Ascending aorta (tissue), 2 donors: ENCODE results near the gene CFAP77. TPM values are rescaled to one million over a fixed set of nuclear protein-coding genes. Genes with fewer than 3 reads are reported as not detected.

ENCODE experiments used
- DNase-seq, 2 donors: peaks; one replicate each; pipeline ENCODE4 v3.0.0-alpha.2; 2019; ENCODE audit warnings: low spot score in 2 of 2
- H3K27ac ChIP-seq, 2 donors: fragments of 200-600 bp; sonication (generic); one replicate each; pipeline ENCODE4 v1.5.1; 2016 to 2017; ENCODE audit warnings: mild to moderate bottlenecking in 1 of 2
- H3K27me3 ChIP-seq: fragments of 200-600 bp; sonication (generic); one replicate; pipeline ENCODE4 v1.5.1; 2017
- H3K36me3 ChIP-seq, 2 donors: fragments of 200-600 bp; sonication (generic); one replicate each; pipeline ENCODE4 v1.5.1; 2016
- H3K4me1 ChIP-seq, 2 donors: fragments of 200-600 bp; sonication (generic); one replicate each; pipeline ENCODE4 v1.5.1; 2016 to 2017; ENCODE audit warnings: mild to moderate bottlenecking in 1 of 2
- H3K4me3 ChIP-seq, 2 donors: fragments of 200-600 bp; sonication (generic); one replicate each; pipeline ENCODE4 v1.5.1; 2016 to 2017; ENCODE audit warnings: mild to moderate bottlenecking in 1 of 2
- H3K9me3 ChIP-seq, 2 donors: fragments of 200-600 bp; sonication (generic); one replicate each; pipeline ENCODE4 v1.5.1; 2016
- intact Hi-C: fragments of 100-400 bp; cut with DNase I; formaldehyde crosslinking; loops from one replicate; pipeline ENCODE4 v1.15.1; 2023
- total RNA-seq: library from RNA; depleted of rRNA; stranded (reverse); fragments of >200 nt; gene quantifications from one replicate; pipeline ENCODE4 v1.1.0, GENCODE V29; 2016
- TF ChIP-seq, protein P1 (sequence below), 3 experiments: fragments of 200-600 bp in 2 of 3; fragments of 450-650 bp in 1 of 3; sonication (generic) in 2 of 3; IDR thresholded peaks; one replicate each; pipeline ENCODE4 v1.5.1; 2016 to 2019; ENCODE audit warnings: antibody characterized with exemption in 3 of 3, mild to moderate bottlenecking in 1 of 3, moderate library complexity in 1 of 3

The CFAP77 gene
- total RNA-seq, 1 donor from 2014 or later: not detected

DNA sequence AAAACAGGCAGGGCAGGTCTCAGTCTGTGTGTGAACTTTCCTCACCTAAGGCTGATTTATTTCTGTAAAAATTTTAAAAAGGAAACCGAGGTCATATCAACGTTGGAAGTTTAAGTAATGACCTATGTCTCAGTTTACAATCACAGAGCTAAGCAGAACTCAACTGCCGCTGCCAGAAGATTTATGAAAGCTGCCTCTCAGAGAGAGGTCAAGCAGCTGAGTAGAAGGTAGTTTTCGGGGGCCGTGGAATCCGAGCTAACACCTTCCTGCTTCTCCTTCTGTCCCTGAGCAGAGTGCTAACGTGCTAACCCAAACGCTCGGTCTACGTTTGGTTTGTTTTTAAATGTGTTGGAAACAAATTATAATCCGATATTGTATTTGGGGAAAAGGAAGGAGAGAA, 14.5 kb upstream of the CFAP77 start:
- no peak overlapping the region for H3K4me3 ChIP-seq
- TF ChIP-seq, protein P1, sequence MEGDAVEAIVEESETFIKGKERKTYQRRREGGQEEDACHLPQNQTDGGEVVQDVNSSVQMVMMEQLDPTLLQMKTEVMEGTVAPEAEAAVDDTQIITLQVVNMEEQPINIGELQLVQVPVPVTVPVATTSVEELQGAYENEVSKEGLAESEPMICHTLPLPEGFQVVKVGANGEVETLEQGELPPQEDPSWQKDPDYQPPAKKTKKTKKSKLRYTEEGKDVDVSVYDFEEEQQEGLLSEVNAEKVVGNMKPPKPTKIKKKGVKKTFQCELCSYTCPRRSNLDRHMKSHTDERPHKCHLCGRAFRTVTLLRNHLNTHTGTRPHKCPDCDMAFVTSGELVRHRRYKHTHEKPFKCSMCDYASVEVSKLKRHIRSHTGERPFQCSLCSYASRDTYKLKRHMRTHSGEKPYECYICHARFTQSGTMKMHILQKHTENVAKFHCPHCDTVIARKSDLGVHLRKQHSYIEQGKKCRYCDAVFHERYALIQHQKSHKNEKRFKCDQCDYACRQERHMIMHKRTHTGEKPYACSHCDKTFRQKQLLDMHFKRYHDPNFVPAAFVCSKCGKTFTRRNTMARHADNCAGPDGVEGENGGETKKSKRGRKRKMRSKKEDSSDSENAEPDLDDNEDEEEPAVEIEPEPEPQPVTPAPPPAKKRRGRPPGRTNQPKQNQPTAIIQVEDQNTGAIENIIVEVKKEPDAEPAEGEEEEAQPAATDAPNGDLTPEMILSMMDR (IDR thresholded peaks at IDR 0.05): no peak

DNA sequence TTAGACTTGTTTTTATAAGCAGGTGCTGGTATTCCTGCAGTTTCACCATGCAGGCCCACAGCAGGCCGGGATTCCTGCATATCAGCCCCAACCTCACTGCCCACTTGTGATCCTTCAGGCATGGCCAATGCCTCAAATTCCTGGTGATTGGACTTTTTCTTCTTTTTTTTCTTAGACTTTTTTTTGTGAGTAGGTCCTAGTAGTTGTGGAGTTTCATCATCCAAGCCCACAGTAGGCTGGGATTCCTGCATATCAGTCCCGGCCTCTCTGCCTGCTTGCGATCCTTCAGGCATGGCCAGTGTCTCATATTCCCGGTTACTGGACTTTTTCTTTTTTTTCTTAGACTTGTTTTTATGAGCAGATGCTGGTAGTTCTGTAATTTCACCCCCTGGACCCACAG, 8.2 kb upstream of the CFAP77 start:
- TF ChIP-seq, protein P1 (IDR thresholded peaks at IDR 0.05): no peak
- Histone ChIP-seq H3K9me3 (no peaks in the 10 kb centered on the region), H3K27me3 (no peaks in the 10 kb centered on the region), H3K36me3 (peaks cover 35 to 46% of the 10 kb centered on the region in 2 donors), H3K27ac (no peak overlapping the region), H3K4me1 (peaks cover 5 to 8% of the 10 kb centered on the region in 2 donors), H3K4me3 (no peak overlapping the region)
- DNase-seq: no peak
- intact Hi-C loops: no loop called here

More for the DNA sequence above, 14.5 kb upstream of the CFAP77 start:
- intact Hi-C loops: no loop called here
- H3K27ac ChIP-seq: no peak overlapping the region
- no peaks in the 10 kb centered on the region for H3K27me3 ChIP-seq
- H3K36me3 ChIP-seq: peaks cover 71 to 89% of the 10 kb centered on the region in 2 donors
- no peaks in the 10 kb centered on the region for H3K4me1 ChIP-seq
- no peak for DNase-seq
- no peaks in the 10 kb centered on the region for H3K9me3 ChIP-seq

DNA sequence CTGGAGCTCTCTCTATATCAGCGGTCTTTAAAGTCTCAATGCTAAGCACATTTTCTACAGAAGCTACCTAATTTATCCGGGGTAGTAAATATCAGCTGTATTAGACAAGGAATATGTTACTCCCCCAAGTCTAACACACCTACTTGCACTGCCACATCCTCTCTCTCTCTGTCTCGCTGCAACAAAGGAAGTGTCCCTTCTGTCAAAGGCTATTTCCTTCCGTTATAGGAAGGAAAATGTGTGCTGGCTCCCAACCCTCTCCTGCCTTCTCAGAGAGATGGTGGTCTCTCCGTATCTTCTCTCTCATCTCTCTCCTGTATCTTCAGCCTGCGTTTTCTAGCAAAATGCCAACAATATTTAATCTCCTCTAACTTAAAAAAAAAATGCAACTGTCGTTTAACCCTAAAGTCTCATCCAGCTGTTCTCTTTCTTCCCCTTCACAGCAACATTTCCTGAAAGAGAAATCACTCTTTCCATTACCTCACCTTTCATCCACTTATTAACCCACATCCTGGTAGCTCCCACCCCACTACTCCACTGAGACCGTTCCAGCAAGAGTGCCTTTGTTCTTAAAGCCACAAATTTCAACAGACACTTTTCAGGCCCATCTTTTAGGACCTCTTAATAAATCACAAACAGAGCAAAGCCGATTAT, 5.7 kb upstream of the CFAP77 start:
- Histone ChIP-seq H3K27me3 (no peaks in the 10 kb centered on the region), H3K4me3 (no peak overlapping the region), H3K27ac (no peak overlapping the region), H3K36me3 (peaks cover 14 to 23% of the 10 kb centered on the region in 2 donors), H3K9me3 (no peaks in the 10 kb centered on the region), H3K4me1 (peaks cover 8% of the 10 kb centered on the region in 2 donors)
- TF ChIP-seq, protein P1 (IDR thresholded peaks at IDR 0.05): no peak
- no peak for DNase-seq
- intact Hi-C loops: no loop called here

DNA sequence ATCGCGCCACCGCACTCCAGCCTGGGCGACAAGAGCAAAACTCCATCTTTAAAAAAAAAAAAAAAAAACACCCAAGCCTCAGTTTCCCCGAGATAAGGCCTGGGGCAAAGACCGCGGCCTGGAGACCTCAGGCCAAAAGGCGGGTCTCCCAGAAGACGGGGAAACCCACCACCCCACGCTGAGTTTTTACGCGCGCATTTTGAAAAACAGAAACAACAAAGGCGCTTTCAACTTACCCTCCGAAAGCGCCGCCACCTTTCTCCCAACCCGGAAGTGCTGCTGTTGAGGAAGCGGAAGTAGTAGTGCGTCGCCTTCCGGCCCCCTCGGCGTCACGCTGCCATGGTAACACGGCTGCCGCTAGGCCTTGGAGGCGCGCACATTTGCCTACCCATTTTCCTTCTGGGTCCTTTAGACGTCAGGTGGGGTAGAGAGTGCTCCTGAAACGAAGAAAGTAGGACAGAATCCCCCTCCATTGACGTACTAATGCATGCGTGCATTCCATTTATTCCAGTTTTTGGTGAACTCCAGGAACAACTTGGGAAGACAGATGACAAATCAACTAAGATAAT, 3.4 kb upstream of the CFAP77 start, which contains the start of gene TTF1:
Gene TTF1 (minus strand): TSS at position 287 of the 569 bp plus-strand sequence. CDS start 4,019 bp downstream, outside the sequence.
- peak; percentile 38 to 94 for DNase-seq
- TF ChIP-seq, protein P1 (IDR thresholded peaks at IDR 0.05): no peak
- Histone ChIP-seq H3K9me3 (no peaks in the 10 kb centered on the region), H3K27me3 (no peaks in the 10 kb centered on the region), H3K27ac (peak within 1 kb of the TSS in 1 of 2 donors; percentile 10), H3K36me3 (peaks cover 4 to 11% of the 10 kb centered on the region in 2 donors), H3K4me1 (peaks cover 14 to 20% of the 10 kb centered on the region in 2 donors), H3K4me3 (peak within 1 kb of the TSS; percentile 69 to 90)
- intact Hi-C loops: loop anchor here (1.0 to 5.0 kb wide), 2 partner anchors 51 to 471 kb away; partner anchors contain the start of genes AK8 and SPACA9

- Histone ChIP-seq H3K36me3 (peaks cover 0 to 8% of the 10 kb centered on the region in 2 donors), H3K4me1 (peaks cover 14 to 20% of the 10 kb centered on the region in 2 donors), H3K4me3 (peak overlapping the region; percentile 69 to 90), H3K27me3 (peaks cover 3% of the 10 kb centered on the region), H3K9me3 (no peaks in the 10 kb centered on the region), H3K27ac (no peak overlapping the region)
- TF ChIP-seq, protein P1 (IDR thresholded peaks at IDR 0.05): no peak
- no peak for DNase-seq
- intact Hi-C loops: loop anchor here (5.0 kb wide), 1 partner anchor 470 kb away; the partner anchor contains the start of genes AK8 and SPACA9
Measured at GRCh38 chr9:132407196-132407595, 2.8 kb upstream of the CFAP77 start.
